Tibial nerve (tissue), 4 donors: ENCODE measurements around the gene LARP4B. TPM values are rescaled to one million over a fixed set of nuclear protein-coding genes. Genes with fewer than 3 reads are reported as not detected.

Source experiments
- DNase-seq, 2 donors: peaks; one replicate each; pipeline ENCODE4 v3.0.0-alpha.2; 2019; ENCODE audit warnings: low spot score in 2 of 2
- H3K27ac ChIP-seq, 4 donors: fragments of 200-600 bp; sonication (generic) in 3 of 4; one replicate each; pipeline ENCODE4 v1.5.1; 2017 to 2019; ENCODE audit warnings: mild to moderate bottlenecking in 1 of 4
- H3K27me3 ChIP-seq, 2 donors: fragments of 200-600 bp; sonication (generic) in 1 of 2; one replicate each; pipeline versions ENCODE4 v1.5.1 to v1.6.0; 2017 to 2019
- H3K36me3 ChIP-seq, 3 donors: fragments of 200-600 bp; sonication (generic); one replicate each; pipeline ENCODE4 v1.5.1; 2018 to 2019
- H3K4me1 ChIP-seq, 4 donors: fragments of 200-600 bp; sonication (generic) in 3 of 4; one replicate each; pipeline ENCODE4 v1.5.1; 2017 to 2019
- H3K4me3 ChIP-seq, 4 donors: fragments of 200-600 bp; sonication (generic) in 3 of 4; one replicate each; pipeline ENCODE4 v1.5.1; 2017 to 2019; ENCODE audit warnings: mild to moderate bottlenecking in 1 of 4, moderate library complexity in 1 of 4
- H3K9me3 ChIP-seq, 4 donors: fragments of 200-600 bp; sonication (generic) in 3 of 4; one replicate each; pipeline ENCODE4 v1.5.1; 2017 to 2019
- EP300 ChIP-seq, 2 donors: sonication (generic); formaldehyde crosslinking; IDR thresholded peaks; one replicate each; pipeline ENCODE4 v1.6.1; 2017; ENCODE audit warnings: antibody characterized with exemption in 2 of 2, mild to moderate bottlenecking in 1 of 2
- POLR2A ChIP-seq, 2 donors: fragments of 450-650 bp; IDR thresholded peaks; one replicate each; pipeline ENCODE4 v1.6.1; 2017; ENCODE audit warnings: antibody characterized with exemption in 2 of 2, mild to moderate bottlenecking in 2 of 2, moderate library complexity in 2 of 2
- WGBS, 2 donors: methylation state at CpG; one replicate each; pipeline ENCODE4 v1.1.5; 2018; 5-methylcytosine and 5-hydroxymethylcytosine counted together
- total RNA-seq, 4 donors: library from RNA; depleted of rRNA; stranded (reverse); fragments of >200 nt; gene quantifications; one replicate each; pipeline ENCODE4 v1.1.0, GENCODE V29; 2016
- TF ChIP-seq, protein P1 (sequence below), 5 experiments: fragments of 200-600 bp in 3 of 5; fragments of 450-650 bp in 2 of 5; sonication (generic) in 3 of 5; IDR thresholded peaks; one replicate each; pipeline ENCODE4 v1.5.1; 2016 to 2019; ENCODE audit warnings: antibody characterized with exemption in 5 of 5, mild to moderate bottlenecking in 3 of 5, moderate library complexity in 2 of 5

The LARP4B gene
- total RNA-seq, 4 donors from 2014 or later, result 50.2 to 64.7 (median 58.6) TPM

DNA sequence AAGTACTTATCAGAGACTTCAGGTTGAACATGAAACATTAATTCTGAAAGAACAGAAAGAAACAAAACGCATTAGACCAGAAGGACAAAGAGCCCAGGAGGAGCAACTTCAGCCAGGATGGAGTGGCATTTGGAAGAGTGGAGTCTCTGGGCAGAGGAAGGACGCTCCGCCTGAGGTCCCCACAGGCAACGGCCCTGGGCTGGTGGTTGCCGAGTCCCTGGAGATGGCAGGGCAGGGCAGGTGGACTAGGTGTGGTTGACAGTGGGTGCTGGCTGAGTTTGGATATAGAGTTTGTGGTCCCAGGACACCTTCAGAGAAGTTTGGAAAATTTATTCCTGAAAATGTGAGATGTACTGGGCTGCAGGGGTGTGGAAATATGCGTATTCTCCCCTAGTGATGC lies 27.4 kb upstream of the LARP4B start:
- no peaks in the 10 kb centered on the region for H3K27me3 ChIP-seq
- TF ChIP-seq, protein P1, sequence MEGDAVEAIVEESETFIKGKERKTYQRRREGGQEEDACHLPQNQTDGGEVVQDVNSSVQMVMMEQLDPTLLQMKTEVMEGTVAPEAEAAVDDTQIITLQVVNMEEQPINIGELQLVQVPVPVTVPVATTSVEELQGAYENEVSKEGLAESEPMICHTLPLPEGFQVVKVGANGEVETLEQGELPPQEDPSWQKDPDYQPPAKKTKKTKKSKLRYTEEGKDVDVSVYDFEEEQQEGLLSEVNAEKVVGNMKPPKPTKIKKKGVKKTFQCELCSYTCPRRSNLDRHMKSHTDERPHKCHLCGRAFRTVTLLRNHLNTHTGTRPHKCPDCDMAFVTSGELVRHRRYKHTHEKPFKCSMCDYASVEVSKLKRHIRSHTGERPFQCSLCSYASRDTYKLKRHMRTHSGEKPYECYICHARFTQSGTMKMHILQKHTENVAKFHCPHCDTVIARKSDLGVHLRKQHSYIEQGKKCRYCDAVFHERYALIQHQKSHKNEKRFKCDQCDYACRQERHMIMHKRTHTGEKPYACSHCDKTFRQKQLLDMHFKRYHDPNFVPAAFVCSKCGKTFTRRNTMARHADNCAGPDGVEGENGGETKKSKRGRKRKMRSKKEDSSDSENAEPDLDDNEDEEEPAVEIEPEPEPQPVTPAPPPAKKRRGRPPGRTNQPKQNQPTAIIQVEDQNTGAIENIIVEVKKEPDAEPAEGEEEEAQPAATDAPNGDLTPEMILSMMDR (IDR thresholded peaks at IDR 0.05), result no peak
- TF ChIP-seq EP300 (IDR thresholded peaks at IDR 0.05) (no peak), POLR2A (IDR thresholded peaks at IDR 0.05) (no peak)
- DNase-seq, result no peak
- H3K36me3 ChIP-seq, result no peaks in the 10 kb centered on the region
- no peak overlapping the region for H3K27ac ChIP-seq
- H3K4me3 ChIP-seq, result no peak overlapping the region
- 85 to 89% methylated on average over 6 of the region's 6 CpGs for WGBS, 2 donors
- no peaks in the 10 kb centered on the region for H3K9me3 ChIP-seq
- no peaks in the 10 kb centered on the region for H3K4me1 ChIP-seq

DNA sequence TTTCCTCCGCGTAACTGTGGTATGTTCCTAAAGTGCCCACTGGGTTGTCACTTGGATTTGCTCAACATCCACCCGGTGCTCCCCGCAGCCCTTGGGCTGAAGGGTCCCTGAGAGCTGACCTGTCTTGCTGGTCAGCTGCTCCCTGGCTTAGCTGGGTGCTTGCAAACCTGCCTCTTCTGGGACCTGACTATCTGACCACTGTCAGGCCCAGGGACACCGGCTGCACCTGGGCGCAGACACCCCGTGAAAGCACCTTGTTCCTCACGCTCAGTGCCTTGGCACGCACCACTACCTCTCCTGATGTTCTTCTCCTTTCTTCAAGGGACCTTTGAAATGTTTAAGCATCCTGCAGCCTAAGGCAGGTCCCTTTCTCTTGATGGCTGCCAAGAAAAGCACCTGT lies 26.6 kb upstream of the LARP4B start:
- Histone ChIP-seq H3K4me3 (no peak overlapping the region), H3K27me3 (no peaks in the 10 kb centered on the region), H3K36me3 (no peaks in the 10 kb centered on the region), H3K4me1 (no peaks in the 10 kb centered on the region), H3K9me3 (no peaks in the 10 kb centered on the region), H3K27ac (no peak overlapping the region)
- 93 to 96% methylated on average over 7 to 9 of the region's 9 CpGs for WGBS, 2 donors
- DNase-seq, result no peak
- TF ChIP-seq POLR2A (IDR thresholded peaks at IDR 0.05), result no peak
- TF ChIP-seq EP300 (IDR thresholded peaks at IDR 0.05), result no peak
- TF ChIP-seq, protein P1 (IDR thresholded peaks at IDR 0.05), result no peak

DNA sequence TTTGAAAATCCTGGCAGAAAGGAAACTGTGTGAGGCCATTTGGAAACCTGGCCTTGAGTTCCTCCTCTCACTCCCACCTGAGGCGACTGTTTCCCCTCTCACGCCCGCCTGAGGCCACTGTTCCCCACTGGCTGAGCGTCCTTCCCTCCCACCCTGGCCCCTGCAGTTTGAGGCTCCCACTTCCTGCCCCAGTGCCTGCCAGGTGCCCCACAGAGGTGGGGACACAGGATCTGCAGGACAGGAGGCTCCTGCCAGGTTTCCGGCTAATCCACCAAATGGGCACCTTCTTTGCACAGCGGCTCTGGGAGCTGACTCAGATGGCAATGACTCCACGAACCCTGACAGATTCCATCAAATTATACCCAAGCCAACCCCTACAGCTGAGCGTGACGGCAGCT lies 24.3 kb upstream of the LARP4B start:
- Histone ChIP-seq H3K4me3 (no peak overlapping the region), H3K9me3 (no peaks in the 10 kb centered on the region), H3K27ac (no peak overlapping the region), H3K27me3 (no peaks in the 10 kb centered on the region), H3K4me1 (no peaks in the 10 kb centered on the region), H3K36me3 (no peaks in the 10 kb centered on the region)
- 67 to 71% methylated on average over 9 of the region's 9 CpGs for WGBS, 2 donors
- no peak for DNase-seq
- TF ChIP-seq POLR2A (IDR thresholded peaks at IDR 0.05), result no peak
- TF ChIP-seq EP300 (IDR thresholded peaks at IDR 0.05), result no peak

DNA sequence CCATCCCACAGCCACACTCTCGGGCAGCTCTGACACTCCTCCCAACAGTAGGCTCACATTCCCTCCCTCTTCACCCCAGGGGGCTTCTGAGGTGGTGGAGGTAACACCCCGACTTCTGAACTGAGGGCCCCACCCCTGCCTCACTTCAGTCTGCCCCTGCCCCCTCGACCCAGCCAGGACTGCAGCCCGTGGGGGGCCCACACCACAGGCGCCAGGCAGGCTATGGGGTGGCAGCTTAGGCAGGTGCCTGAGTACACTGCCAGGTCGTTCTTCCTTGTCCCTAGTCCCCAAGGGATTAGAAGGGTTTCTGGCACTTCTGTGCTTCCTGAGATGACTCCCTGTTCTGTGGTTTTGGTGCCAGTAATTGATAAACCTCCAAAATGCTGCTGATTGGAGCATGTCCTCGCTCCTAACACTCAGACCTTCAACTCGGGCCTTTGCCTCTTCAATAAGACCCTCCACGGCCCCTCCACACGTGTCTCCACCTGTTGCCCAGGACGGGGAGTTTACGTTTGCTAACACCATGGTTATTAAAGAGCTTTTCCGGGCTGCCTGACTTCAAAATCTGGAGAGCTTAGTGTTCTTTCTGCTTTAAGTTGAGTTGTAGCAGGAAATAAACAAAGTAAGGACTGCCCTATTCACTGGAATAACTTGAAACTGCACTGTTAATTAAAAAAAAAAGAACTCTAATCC lies 23.8 kb upstream of the LARP4B start:
- no peak for TF ChIP-seq POLR2A (IDR thresholded peaks at IDR 0.05)
- TF ChIP-seq, protein P1 (IDR thresholded peaks at IDR 0.05), result no peak
- TF ChIP-seq EP300 (IDR thresholded peaks at IDR 0.05), result no peak
- Histone ChIP-seq H3K4me1 (no peaks in the 10 kb centered on the region), H3K4me3 (no peak overlapping the region), H3K36me3 (no peaks in the 10 kb centered on the region), H3K27ac (no peak overlapping the region), H3K9me3 (no peaks in the 10 kb centered on the region), H3K27me3 (no peaks in the 10 kb centered on the region)
- DNase-seq, result no peak
- 38 to 42% methylated on average over 13 of the region's 13 CpGs for WGBS, 2 donors

DNA sequence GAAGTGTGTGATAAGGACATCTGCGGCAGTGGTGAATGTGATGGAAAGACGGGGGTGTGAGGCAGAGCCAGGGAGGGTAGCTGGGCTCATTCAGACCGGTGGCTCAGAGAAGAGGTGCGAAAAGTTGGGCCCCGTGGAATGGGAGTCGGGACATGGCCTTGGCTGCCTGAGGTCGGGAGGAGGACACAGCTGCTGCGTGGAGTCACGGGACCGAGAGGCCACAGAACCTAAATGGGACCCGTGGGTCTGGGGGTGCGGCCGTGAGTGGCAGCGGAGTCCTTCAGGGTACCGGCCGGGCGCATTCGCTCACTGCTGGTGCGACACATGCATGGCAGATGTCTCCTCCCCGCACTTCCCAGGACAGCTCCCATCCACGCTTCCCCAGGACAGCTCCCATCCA lies 22.9 kb upstream of the LARP4B start:
- Histone ChIP-seq H3K4me3 (no peak overlapping the region), H3K4me1 (no peaks in the 10 kb centered on the region), H3K27me3 (no peaks in the 10 kb centered on the region), H3K27ac (no peak overlapping the region), H3K9me3 (no peaks in the 10 kb centered on the region), H3K36me3 (no peaks in the 10 kb centered on the region)
- TF ChIP-seq EP300 (IDR thresholded peaks at IDR 0.05), result no peak
- no peak for TF ChIP-seq POLR2A (IDR thresholded peaks at IDR 0.05)
- TF ChIP-seq, protein P1 (IDR thresholded peaks at IDR 0.05), result no peak
- DNase-seq, result no peak
- 87% methylated on average over 13 to 21 of the region's 21 CpGs for WGBS, 2 donors
